Body of pancreas (tissue), 4 donors: Measurements from ENCODE around the gene THBS3. TPM values are rescaled to one million over a fixed set of nuclear protein-coding genes. Genes with fewer than 3 reads are reported as not detected.

ENCODE experiments used
- ATAC-seq: fragments of 150-250 bp; one replicate; pipeline ENCODE4 v1.9.1; 2016
- DNase-seq, 4 donors: peaks; one replicate each; pipeline ENCODE4 v3.0.0-alpha.2; 2019
- H3K27ac ChIP-seq, 4 donors: fragments of 200-600 bp; sonication (generic); 1 replicate in 3 of 4; 2 replicates in 1 of 4; pipeline versions ENCODE4 v1.5.1 to v1.6.1; 2016 to 2019; ENCODE audit warnings: mild to moderate bottlenecking in 1 of 4, mixed read lengths in 1 of 4, moderate library complexity in 1 of 4
- H3K27me3 ChIP-seq, 2 donors: fragments of 200-600 bp; sonication (generic); one replicate each; pipeline ENCODE4 v1.6.0; 2016; ENCODE audit warnings: mild to moderate bottlenecking in 1 of 2
- H3K36me3 ChIP-seq, 2 donors: fragments of 200-600 bp; sonication (generic); replicated peaks in 1 of 2; 2 replicates each; pipeline ENCODE4 v1.5.1; 2016; ENCODE audit warnings: low read depth in 2 of 2; ENCODE audit not compliant: insufficient read depth in 1 of 2
- H3K4me1 ChIP-seq: fragments of 200-600 bp; sonication (generic); one replicate; pipeline ENCODE4 v1.6.0; 2016
- H3K4me3 ChIP-seq, 2 donors: fragments of 200-600 bp; sonication (generic); 1 replicate in 1 of 2; 2 replicates in 1 of 2; pipeline ENCODE4 v1.5.1; 2016 to 2019
- H3K9me3 ChIP-seq, 3 donors: fragments of 200-600 bp; sonication (generic); 1 replicate in 2 of 3; 2 replicates in 1 of 3; pipeline ENCODE4 v1.5.1; 2016
- POLR2A ChIP-seq, 3 donors: fragments of 450-650 bp; IDR thresholded peaks; one replicate each; pipeline ENCODE4 v1.6.1; 2016; ENCODE audit warnings: antibody characterized with exemption in 3 of 3, mild to moderate bottlenecking in 2 of 3
- WGBS, 2 donors: methylation state at CpG; one replicate each; pipeline ENCODE4 v1.1.5; 2017; 5-methylcytosine and 5-hydroxymethylcytosine counted together
- intact Hi-C: fragments of 100-400 bp; cut with DNase I; formaldehyde crosslinking; loops from one replicate; pipeline ENCODE4 v1.15.1; 2023
- total RNA-seq, 2 donors: library from RNA; depleted of rRNA; stranded (reverse); fragments of >200 nt; gene quantifications; one replicate each; pipeline ENCODE4 v1.1.0, GENCODE V29; 2016
- TF ChIP-seq, protein P1 (sequence below), 7 experiments: fragments of 450-650 bp in 4 of 7; fragments of 200-600 bp in 3 of 7; sonication (generic) in 3 of 7; IDR thresholded peaks; one replicate each; pipeline ENCODE4 v1.5.1; 2016 to 2019; ENCODE audit warnings: antibody characterized with exemption in 7 of 7

The THBS3 gene
- total RNA-seq, 2 donors from 2014 or later = 15.0 to 21.1 TPM

DNA sequence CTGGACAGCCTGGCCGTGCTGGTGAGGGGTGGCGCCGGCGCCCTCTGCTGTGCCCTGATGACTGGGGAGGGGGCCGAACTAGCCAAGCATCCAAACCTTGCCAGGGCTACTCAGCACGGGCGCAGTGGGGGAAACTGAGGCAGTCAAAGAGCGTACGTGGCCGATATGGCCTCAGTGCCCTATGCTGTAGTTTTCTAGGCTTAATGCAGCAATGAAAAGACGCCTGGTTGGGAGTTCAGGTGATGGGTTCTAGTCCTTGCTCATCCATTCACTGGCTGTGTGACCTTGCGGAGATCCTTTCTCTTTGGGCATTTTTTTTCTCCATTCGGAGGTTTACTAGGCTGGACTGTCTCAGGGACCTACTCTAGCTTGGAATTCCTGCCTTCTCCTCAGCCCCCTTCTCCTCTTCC is 1.6 kb upstream of the THBS3 start:
- intact Hi-C loops = no loop called here
- WGBS, 2 donors = 4% methylated on average over 12 to 13 of the region's 13 CpGs
- H3K27me3 ChIP-seq = no peaks in the 10 kb centered on the region

DNA sequence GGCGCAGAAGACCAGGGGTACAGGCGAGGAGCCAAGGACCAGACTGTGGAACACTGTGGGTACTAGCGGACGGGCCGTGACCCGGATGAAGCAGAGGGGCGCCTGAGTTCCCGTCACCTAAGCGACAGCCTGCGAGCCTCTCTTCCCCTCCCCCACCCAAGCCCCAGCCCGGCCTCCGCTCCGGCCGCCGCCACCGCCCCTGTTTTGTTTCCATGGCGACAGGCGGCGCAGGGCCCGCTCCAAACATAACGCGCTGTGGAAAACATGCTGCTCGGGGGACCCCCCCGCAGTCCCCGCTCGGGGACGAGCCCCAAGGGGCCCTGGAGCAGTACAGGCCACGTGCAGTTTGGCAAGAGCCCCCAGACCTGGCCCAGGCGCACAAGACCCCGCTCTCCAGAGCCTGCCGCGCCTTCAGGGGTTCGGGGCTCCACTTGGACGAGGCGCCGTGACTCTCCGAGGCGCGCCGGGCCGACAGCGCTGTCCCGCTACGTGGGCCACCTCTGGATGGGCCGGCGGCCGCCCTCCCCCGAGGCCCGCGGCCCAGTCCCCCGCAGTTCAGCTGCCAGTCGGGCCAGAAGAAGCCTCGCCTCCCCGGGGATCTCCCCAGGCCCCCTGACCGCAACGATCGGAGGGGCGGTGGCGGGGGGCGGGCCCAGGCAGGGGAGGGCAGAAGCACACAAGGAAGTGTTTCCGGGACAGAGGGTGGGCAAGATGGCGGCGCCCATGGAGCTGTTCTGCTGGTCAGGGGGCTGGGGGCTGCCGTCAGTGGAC is 1.0 kb upstream of the THBS3 start, which contains the start of gene MTX1:
MTX1 (plus strand) TSS at position 155 of the 771 bp plus-strand sequence; CDS start at position 265, 110 bp downstream.
- H3K9me3 ChIP-seq = no peaks in the 10 kb centered on the region
- TF ChIP-seq, protein P1, sequence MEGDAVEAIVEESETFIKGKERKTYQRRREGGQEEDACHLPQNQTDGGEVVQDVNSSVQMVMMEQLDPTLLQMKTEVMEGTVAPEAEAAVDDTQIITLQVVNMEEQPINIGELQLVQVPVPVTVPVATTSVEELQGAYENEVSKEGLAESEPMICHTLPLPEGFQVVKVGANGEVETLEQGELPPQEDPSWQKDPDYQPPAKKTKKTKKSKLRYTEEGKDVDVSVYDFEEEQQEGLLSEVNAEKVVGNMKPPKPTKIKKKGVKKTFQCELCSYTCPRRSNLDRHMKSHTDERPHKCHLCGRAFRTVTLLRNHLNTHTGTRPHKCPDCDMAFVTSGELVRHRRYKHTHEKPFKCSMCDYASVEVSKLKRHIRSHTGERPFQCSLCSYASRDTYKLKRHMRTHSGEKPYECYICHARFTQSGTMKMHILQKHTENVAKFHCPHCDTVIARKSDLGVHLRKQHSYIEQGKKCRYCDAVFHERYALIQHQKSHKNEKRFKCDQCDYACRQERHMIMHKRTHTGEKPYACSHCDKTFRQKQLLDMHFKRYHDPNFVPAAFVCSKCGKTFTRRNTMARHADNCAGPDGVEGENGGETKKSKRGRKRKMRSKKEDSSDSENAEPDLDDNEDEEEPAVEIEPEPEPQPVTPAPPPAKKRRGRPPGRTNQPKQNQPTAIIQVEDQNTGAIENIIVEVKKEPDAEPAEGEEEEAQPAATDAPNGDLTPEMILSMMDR (IDR thresholded peaks at IDR 0.05) = no peak
- TF ChIP-seq POLR2A (IDR thresholded peaks at IDR 0.05) = peak; percentile 39 to 83 (median 71)
- H3K4me1 ChIP-seq = peaks cover 23% of the 10 kb centered on the region
- DNase-seq (peak; percentile 86 to 90 (median 88)), ATAC-seq (peak; percentile 85)
- intact Hi-C loops = no loop called here
- no peaks in the 10 kb centered on the region for H3K27me3 ChIP-seq
- peak within 1 kb of the TSS; percentile 90 to 99 (median 96) for H3K27ac ChIP-seq
- WGBS, 2 donors = 0% methylated on average over 17 to 62 of the region's 64 CpGs
- H3K4me3 ChIP-seq = peak within 1 kb of the TSS; percentile 92 to 97
- H3K36me3 ChIP-seq = no peaks in the 10 kb centered on the region

More for the DNA sequence above, 1.6 kb upstream of the THBS3 start:
- ATAC-seq (no peak), DNase-seq (no peak)
- Histone ChIP-seq H3K4me3 (peak overlapping the region; percentile 92 to 97), H3K27ac (peak overlapping the region; percentile 90 to 99 (median 96)), H3K4me1 (peaks cover 23% of the 10 kb centered on the region), H3K36me3 (no peaks in the 10 kb centered on the region), H3K9me3 (no peaks in the 10 kb centered on the region)
- TF ChIP-seq POLR2A (IDR thresholded peaks at IDR 0.05) = peak in 1 of 3 donors; percentile 60
- TF ChIP-seq, protein P1 (IDR thresholded peaks at IDR 0.05) = no peak

DNA sequence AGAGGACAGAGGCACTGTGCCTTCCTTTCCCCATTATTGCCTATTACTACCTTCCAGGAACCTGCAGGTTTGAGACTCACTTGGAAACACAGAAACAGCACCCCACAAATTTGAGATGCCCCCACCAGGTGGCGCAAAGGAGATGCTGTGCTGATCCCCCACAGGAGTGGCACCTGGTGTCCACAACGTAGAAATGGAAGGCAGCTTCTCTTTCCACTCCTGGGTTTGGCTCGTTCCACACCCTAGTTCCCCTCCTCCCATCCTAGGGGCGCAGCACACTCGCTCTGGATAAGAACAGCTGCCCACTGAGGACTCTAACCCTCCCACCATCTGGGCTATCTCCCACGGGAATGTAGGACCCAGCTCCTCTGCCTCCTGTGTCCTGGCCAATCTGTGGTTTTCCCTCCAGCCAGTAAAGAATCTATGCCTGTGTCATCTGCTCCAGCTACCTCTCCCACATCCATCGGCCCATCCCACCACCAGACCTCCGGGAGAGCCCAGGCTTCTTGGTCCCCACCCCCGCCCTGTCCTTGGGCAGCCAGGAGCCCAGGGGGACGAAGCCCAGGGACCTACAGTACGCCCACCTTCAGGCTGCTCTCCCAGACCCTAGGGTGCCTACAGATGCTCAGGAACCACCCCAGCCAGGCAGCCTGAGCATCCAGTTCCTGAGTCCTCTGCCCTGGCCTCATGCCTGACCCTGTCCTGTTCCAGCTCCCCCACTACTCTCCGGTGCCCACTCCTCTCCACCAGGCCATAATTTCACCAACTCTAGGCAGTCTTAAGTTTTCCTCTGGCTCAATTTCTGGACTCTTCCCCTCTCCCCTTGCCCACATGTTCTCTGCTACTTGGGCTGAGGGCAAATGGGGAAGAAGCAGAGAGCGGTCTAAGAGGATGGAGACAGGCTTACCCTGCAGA is 549 bp downstream of the THBS3 start:
- H3K4me1 ChIP-seq = peaks cover 23% of the 10 kb centered on the region
- intact Hi-C loops = no loop called here
- H3K27ac ChIP-seq = peak overlapping the region; percentile 90 to 99 (median 96)
- peak; percentile 30 for ATAC-seq
- H3K36me3 ChIP-seq = no peaks in the 10 kb centered on the region
- DNase-seq = peak; percentile 83 to 89 (median 86)
- WGBS, 2 donors = 21 to 23% methylated on average over 11 to 13 of the region's 13 CpGs
- H3K27me3 ChIP-seq = no peaks in the 10 kb centered on the region
- no peak overlapping the region for H3K4me3 ChIP-seq
- no peak for TF ChIP-seq POLR2A (IDR thresholded peaks at IDR 0.05)
- TF ChIP-seq, protein P1 (IDR thresholded peaks at IDR 0.05) = peak; percentile 62 to 88 (median 75)
- no peaks in the 10 kb centered on the region for H3K9me3 ChIP-seq

DNA sequence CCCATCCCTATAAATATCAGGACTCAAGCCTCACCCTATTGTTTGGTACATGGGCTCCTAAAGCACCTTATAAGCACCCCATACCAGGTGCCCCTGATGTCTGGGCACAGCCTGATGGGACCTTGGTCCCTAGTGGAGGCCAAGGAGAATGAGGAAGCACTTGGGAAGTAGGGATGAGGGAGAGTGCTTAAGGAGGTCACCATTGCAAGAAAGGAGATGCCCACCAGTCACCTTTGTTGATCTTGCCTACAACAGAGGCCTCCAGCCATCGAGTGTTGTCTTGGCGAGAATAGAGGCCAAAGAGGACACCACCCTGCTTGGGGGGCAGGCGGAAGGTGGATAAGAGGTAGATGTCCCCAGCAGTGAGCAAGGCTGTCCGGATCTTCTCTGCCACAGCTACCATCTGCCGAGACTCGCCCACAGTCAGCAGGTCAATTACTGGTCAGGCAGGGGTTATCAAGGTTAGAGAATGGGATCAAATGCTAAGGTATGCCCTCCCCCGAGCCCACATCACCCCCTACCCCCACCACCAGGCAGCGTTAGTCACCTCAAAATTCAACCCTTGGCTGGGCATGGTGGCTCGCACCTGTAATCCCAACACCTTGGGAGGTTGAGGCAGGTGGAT is 1.6 kb downstream of the THBS3 start:
- Histone ChIP-seq H3K36me3 (no peaks in the 10 kb centered on the region), H3K27me3 (no peaks in the 10 kb centered on the region), H3K4me1 (peaks cover 23% of the 10 kb centered on the region), H3K4me3 (no peak overlapping the region), H3K9me3 (no peaks in the 10 kb centered on the region), H3K27ac (no peak overlapping the region)
- 63 to 76% methylated on average over 7 to 9 of the region's 9 CpGs for WGBS, 2 donors
- no peak for TF ChIP-seq POLR2A (IDR thresholded peaks at IDR 0.05)
- TF ChIP-seq, protein P1 (IDR thresholded peaks at IDR 0.05) = no peak
- DNase-seq = no peak
- intact Hi-C loops = no loop called here
- no peak for ATAC-seq
